Neutrophil (primary cell): ENCODE data around the gene NUTM2F.

Experiments
- H3K27ac ChIP-seq: fragments of 200-600 bp; sonication (generic); 2 replicates; pipeline ENCODE4 v1.5.1; 2016; ENCODE audit warnings: mild to moderate bottlenecking, moderate library complexity
- H3K27me3 ChIP-seq: fragments of 200-600 bp; sonication (generic); 2 replicates; pipeline ENCODE4 v1.6.0; 2016; ENCODE audit warnings: mild to moderate bottlenecking
- H3K36me3 ChIP-seq: fragments of 200-600 bp; sonication (generic); 2 replicates; pipeline ENCODE4 v1.5.1; 2017
- H3K4me1 ChIP-seq, 2 experiments: fragments of 200-600 bp in 1 of 2; sonication (generic) in 1 of 2; 1 replicate in 1 of 2; 2 replicates in 1 of 2; pipeline versions ENCODE4 v1.5.1 to v1.6.1; 2013 to 2016; ENCODE audit warnings: low read depth in 1 of 2, low read length in 1 of 2, mild to moderate bottlenecking in 1 of 2, moderate library complexity in 1 of 2; ENCODE audit not compliant: control insufficient read depth in 1 of 2, insufficient read depth in 1 of 2
- H3K4me3 ChIP-seq, 2 experiments: fragments of 200-600 bp in 1 of 2; sonication (generic) in 1 of 2; 1 replicate in 1 of 2; 2 replicates in 1 of 2; pipeline ENCODE4 v1.5.1; 2013 to 2016; ENCODE audit warnings: low read depth in 1 of 2, low read length in 1 of 2, mild to moderate bottlenecking in 1 of 2, moderate library complexity in 1 of 2
- H3K9me3 ChIP-seq: fragments of 200-600 bp; sonication (generic); 2 replicates; pipeline ENCODE4 v1.5.1; 2016
- CTCF ChIP-seq: fragments of 200-600 bp; sonication (generic); IDR thresholded peaks from 2 replicates; pipeline ENCODE4 v1.5.1; 2016; ENCODE audit warnings: antibody characterized with exemption

Gene NUTM2F

DNA sequence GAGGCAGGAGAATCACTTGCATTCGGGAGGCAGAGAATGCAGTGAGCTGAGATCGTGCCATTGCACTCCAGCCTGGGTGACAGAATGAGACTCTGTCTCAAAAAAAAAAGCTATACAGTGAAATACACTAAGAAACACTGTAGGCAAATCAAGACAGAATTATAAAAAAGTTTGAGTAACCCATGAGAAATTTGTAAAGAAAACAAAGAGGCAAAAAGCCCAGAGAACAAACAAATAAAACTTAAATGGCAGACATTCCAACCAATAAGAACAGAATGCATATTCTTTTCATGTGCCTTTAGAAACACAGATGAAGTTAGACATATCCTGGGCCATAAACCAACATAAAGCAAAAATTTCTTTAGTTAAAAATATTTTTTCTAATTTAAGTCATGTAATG, 38.8 kb downstream of the NUTM2F start:
- H3K36me3 ChIP-seq: peaks cover 23% of the 10 kb centered on the region
- H3K27me3 ChIP-seq: no peaks in the 10 kb centered on the region
- no peaks in the 10 kb centered on the region for H3K4me1 ChIP-seq
- no peak for TF ChIP-seq CTCF
- H3K4me3 ChIP-seq: no peak overlapping the region
- no peaks in the 10 kb centered on the region for H3K9me3 ChIP-seq
- no peak overlapping the region for H3K27ac ChIP-seq

GRCh38 chr9:94287877-94288513, 40.4 kb downstream of the NUTM2F start:
- no peaks in the 10 kb centered on the region for H3K9me3 ChIP-seq
- H3K4me3 ChIP-seq: no peak overlapping the region
- no peaks in the 10 kb centered on the region for H3K4me1 ChIP-seq
- H3K27ac ChIP-seq: no peak overlapping the region
- TF ChIP-seq CTCF: no peak
- H3K36me3 ChIP-seq: peaks cover 11% of the 10 kb centered on the region
- no peaks in the 10 kb centered on the region for H3K27me3 ChIP-seq

DNA sequence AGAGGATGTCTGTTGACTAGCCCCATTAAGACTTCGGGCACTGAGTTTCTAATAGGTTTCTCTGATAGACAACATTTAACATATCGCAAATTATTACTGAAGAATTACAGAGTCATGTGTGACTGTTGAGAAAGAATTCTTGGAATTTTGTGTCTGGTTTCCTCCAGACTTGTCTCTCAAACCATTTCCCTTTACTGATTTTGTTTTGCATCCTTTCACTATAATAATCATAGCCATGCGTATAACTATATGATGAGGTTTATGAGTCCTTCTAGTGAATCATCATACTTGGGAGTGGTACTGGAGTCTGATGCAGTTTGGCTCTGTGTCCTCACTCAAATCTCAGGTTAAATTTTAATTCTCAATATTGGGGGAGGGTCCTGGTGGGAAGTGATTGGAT, 42.3 kb downstream of the NUTM2F start:
- Histone ChIP-seq H3K27ac (no peak overlapping the region), H3K36me3 (peaks cover 3% of the 10 kb centered on the region), H3K4me1 (no peaks in the 10 kb centered on the region), H3K27me3 (no peaks in the 10 kb centered on the region), H3K9me3 (no peaks in the 10 kb centered on the region), H3K4me3 (no peak overlapping the region)
- TF ChIP-seq CTCF: no peak

DNA sequence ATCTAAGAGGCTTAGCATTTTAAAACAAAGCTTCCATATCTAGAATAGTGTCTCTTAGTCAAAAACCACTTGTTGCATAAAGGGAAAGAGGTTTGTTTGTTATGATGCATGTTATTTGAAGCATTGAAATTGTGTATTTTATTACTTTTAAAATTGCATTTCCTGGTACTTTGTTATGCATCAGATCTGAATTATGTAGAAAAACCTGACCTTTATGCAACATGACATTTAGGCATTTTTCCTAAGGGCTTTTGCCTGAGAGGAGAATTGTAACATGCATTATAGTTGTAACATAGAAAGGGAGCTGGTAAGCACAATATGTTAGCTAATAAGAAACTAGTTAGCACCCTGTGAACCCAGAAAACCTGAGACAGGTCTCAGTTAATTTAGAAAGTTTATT, 47.3 kb downstream of the NUTM2F start:
- no peak overlapping the region for H3K4me3 ChIP-seq
- H3K36me3 ChIP-seq: peaks cover 25% of the 10 kb centered on the region
- peaks cover 4% of the 10 kb centered on the region for H3K9me3 ChIP-seq
- no peaks in the 10 kb centered on the region for H3K27me3 ChIP-seq
- TF ChIP-seq CTCF: no peak
- H3K4me1 ChIP-seq: no peaks in the 10 kb centered on the region
- H3K27ac ChIP-seq: no peak overlapping the region

DNA sequence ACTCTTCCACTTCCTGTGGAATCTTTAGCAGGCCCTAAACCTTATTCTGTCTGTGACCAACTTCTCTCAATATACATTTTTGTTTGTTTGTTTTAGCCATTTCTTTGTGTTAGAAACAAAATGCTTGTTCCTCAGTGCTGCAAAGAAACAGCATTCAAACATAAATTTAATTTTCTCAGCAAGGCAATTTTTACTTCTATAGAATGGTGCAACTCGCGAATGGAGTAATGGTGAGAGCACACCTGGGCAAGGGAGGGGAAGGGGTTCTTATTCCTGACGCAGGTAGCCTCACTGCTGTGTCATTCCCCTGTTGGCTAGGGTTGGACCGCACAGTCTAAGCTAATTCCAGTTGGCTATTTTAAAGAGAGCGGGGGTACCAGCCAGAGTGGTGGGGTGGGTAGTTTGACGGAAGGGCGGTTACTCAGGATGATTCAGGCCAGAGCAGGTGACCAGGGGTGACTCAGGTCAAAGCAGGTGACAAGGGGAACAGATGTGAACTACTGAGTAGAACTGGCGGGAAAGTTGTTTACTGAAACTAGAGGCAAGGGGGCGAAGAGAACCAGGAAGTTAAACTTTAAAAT, 47.9 kb downstream of the NUTM2F start:
- H3K4me1 ChIP-seq: no peaks in the 10 kb centered on the region
- H3K4me3 ChIP-seq: no peak overlapping the region
- H3K27me3 ChIP-seq: no peaks in the 10 kb centered on the region
- H3K27ac ChIP-seq: no peak overlapping the region
- H3K36me3 ChIP-seq: peaks cover 25% of the 10 kb centered on the region
- H3K9me3 ChIP-seq: peaks cover 4% of the 10 kb centered on the region
- no peak for TF ChIP-seq CTCF
